ENCODE measurements around the gene TTYH1. TPM values are rescaled to one million over a fixed set of nuclear protein-coding genes. Genes with fewer than 3 reads are reported as not detected.
A peak's percentile ranks its signal among the peaks of the same experiment; 100 is the strongest.

Gene TTYH1
- total RNA-seq, 2 experiments from 2014 or later, result 1.1 to 1.9 TPM

- ATAC-seq (ENCODE audit: low read depth), result peak; percentile 62
- Mint-ChIP-seq H3K27me3 (peaks cover 17% of the 10 kb centered on the region), H3K9me3 (no peaks in the 10 kb centered on the region), H3K4me3 (peak overlapping the region; percentile 32), H3K36me3 (peaks cover 3% of the 10 kb centered on the region), H3K27ac (no peak overlapping the region), H3K4me1 (peaks cover 14% of the 10 kb centered on the region)
- POLR2A ChIA-PET, result interaction anchor here (1.0 to 2.4 kb wide), 3 partner anchors 8 to 18 kb away, joined by 3 to 9 read pairs (median 3); partner anchors contain the start of gene LENG8
- DNase-seq, result peak; percentile 64
Observed at GRCh38 chr19:54430306-54431254, 15.3 kb downstream of the TTYH1 start.

- Mint-ChIP-seq H3K4me1 (peaks cover 15% of the 10 kb centered on the region), H3K27ac (no peak overlapping the region), H3K9me3 (no peaks in the 10 kb centered on the region), H3K27me3 (peaks cover 12% of the 10 kb centered on the region), H3K36me3 (peaks cover 3% of the 10 kb centered on the region), H3K4me3 (peak overlapping the region; percentile 3)
- ATAC-seq (ENCODE audit: low read depth) (no peak), DNase-seq (no peak)
- POLR2A ChIA-PET, result interaction anchor here (2.4 kb wide), 1 partner anchor 17 kb away, joined by 9 read pairs; the partner anchor contains the start of gene LENG8
Observed at GRCh38 chr19:54431255-54431838, 16.1 kb downstream of the TTYH1 start.

- Mint-ChIP-seq H3K27me3 (peaks cover 8% of the 10 kb centered on the region), H3K9me3 (no peaks in the 10 kb centered on the region), H3K27ac (no peak overlapping the region), H3K36me3 (peaks cover 3% of the 10 kb centered on the region), H3K4me3 (no peak overlapping the region), H3K4me1 (peaks cover 15% of the 10 kb centered on the region)
- POLR2A ChIA-PET, result no interaction called here
- DNase-seq, result no peak
- ATAC-seq (ENCODE audit: low read depth), result no peak
Observed at GRCh38 chr19:54432144-54432738, 17.0 kb downstream of the TTYH1 start.

DNA sequence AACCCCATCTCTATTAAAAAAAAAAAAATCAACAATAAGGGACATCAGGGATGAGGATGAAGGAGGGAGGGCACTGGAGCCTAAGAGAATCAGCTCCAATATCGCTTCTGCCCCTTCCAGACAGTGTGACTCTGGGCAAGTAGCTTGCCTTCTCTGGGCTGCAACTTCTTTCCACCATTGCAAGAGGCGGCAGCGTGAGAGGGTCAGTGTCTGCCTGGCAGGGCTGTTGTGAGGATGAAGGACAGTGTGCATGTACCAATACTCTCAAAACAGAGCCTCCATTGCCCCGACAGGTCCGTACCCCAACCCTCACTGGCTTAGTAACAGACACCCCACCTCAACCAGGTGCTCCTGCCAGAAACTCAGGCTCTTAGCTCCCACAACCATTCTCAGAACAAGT is 18.4 kb downstream of the TTYH1 start:
- H3K9me3 Mint-ChIP-seq, result no peaks in the 10 kb centered on the region
- no peak for DNase-seq
- peaks cover 6% of the 10 kb centered on the region for H3K36me3 Mint-ChIP-seq
- H3K27me3 Mint-ChIP-seq, result peaks cover 8% of the 10 kb centered on the region
- POLR2A ChIA-PET, result interaction anchor here (0.7 to 2.1 kb wide), 3 partner anchors 12 to 872 kb away, joined by 4 to 15 read pairs (median 4); partner anchors contain the start of gene LENG8
- H3K27ac Mint-ChIP-seq, result peak overlapping the region; percentile 45
- ATAC-seq (ENCODE audit: low read depth), result no peak
- peaks cover 15% of the 10 kb centered on the region for H3K4me1 Mint-ChIP-seq
- H3K4me3 Mint-ChIP-seq, result no peak overlapping the region

- Mint-ChIP-seq H3K4me3 (no peak overlapping the region), H3K4me1 (peaks cover 18% of the 10 kb centered on the region), H3K27ac (peak overlapping the region; percentile 86), H3K9me3 (no peaks in the 10 kb centered on the region), H3K27me3 (peaks cover 7% of the 10 kb centered on the region), H3K36me3 (peaks cover 6% of the 10 kb centered on the region)
- ATAC-seq (ENCODE audit: low read depth), result no peak
- POLR2A ChIA-PET, result interaction anchor here (0.9 to 2.1 kb wide), 3 partner anchors 13 to 18 kb away, joined by 3 to 15 read pairs (median 4); partner anchors contain the start of gene LENG8
- no peak for DNase-seq
Observed at GRCh38 chr19:54434112-54434872, 19.0 kb downstream of the TTYH1 start.

DNA sequence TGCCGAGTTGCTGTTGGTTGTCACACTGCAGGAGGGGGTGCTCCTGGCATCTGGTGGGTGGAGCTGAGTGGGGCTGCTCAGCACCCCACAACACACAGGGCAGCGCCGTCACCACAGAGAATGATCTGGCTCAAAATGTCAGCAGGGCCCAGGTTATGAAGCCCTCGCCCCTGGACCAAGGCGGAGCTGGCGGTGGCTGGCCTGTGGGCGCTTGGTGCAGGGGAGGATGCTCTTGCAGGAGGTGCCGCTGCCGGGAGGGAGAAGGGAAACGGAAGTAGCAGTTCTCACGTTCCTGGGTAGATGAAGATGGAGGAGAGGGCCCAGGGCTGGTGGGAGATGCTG is 19.6 kb downstream of the TTYH1 start:
- Mint-ChIP-seq H3K27me3 (peaks cover 4% of the 10 kb centered on the region), H3K4me3 (peak overlapping the region; percentile 25), H3K27ac (peak overlapping the region; percentile 86), H3K36me3 (peaks cover 6% of the 10 kb centered on the region), H3K4me1 (peaks cover 17% of the 10 kb centered on the region), H3K9me3 (no peaks in the 10 kb centered on the region)
- ATAC-seq (ENCODE audit: low read depth) (peak; percentile 40), DNase-seq (no peak)
- POLR2A ChIA-PET, result interaction anchor here (1.0 to 2.1 kb wide), 2 partner anchors 14 to 19 kb away, joined by 3 to 15 read pairs; partner anchors contain the start of gene LENG8

DNA sequence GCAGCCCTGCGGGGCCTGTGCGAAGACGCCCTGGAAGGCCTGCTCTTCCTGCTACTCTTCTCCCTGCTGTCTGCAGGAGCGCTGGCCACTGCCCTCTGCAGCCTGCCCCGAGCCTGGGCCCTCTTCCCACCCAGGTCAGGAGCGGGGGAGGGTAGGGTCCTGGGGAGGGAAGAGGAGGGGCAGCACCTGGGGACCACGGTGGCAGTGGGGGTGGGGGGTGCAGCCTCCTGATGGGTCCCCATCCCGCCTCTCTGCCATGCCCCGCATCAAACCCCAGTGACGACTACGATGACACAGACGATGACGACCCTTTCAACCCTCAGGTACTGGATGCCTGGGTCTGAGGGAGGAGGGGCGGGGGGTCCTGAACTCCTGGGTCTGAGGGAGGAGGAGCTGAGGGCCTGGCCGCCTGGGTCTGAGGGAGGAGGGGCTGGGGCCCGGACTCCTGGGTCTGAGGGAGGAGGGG is 20.3 kb downstream of the TTYH1 start:
- peaks cover 4% of the 10 kb centered on the region for H3K27me3 Mint-ChIP-seq
- no peak for ATAC-seq (ENCODE audit: low read depth)

GRCh38 chr19:54436031-54436523 is 20.8 kb downstream of the TTYH1 start:
- peaks cover 17% of the 10 kb centered on the region for H3K4me1 Mint-ChIP-seq
- no peak overlapping the region for H3K4me3 Mint-ChIP-seq
- no peak for ATAC-seq (ENCODE audit: low read depth)
- no peaks in the 10 kb centered on the region for H3K9me3 Mint-ChIP-seq
- POLR2A ChIA-PET, result no interaction called here
- H3K36me3 Mint-ChIP-seq, result peaks cover 6% of the 10 kb centered on the region
- DNase-seq, result no peak
- no peak overlapping the region for H3K27ac Mint-ChIP-seq
- peaks cover 4% of the 10 kb centered on the region for H3K27me3 Mint-ChIP-seq

More for the DNA sequence above, 20.3 kb downstream of the TTYH1 start:
- DNase-seq, result no peak
- peaks cover 6% of the 10 kb centered on the region for H3K36me3 Mint-ChIP-seq
- H3K27ac Mint-ChIP-seq, result no peak overlapping the region
- H3K4me1 Mint-ChIP-seq, result peaks cover 17% of the 10 kb centered on the region
- H3K4me3 Mint-ChIP-seq, result no peak overlapping the region
- H3K9me3 Mint-ChIP-seq, result no peaks in the 10 kb centered on the region
- POLR2A ChIA-PET, result interaction anchor here (1.0 kb wide), 1 partner anchor 20 kb away, joined by 3 read pairs; no protein-coding TSS in a partner anchor

GRCh38 chr19:54436628-54437252 is 21.5 kb downstream of the TTYH1 start:
- POLR2A ChIA-PET, result interaction anchor here (2.5 kb wide), 1 partner anchor 11 kb away, joined by 10 read pairs; the partner anchor contains the start of gene LENG8

GRCh38 chr19:54439174-54439851 is 24.0 kb downstream of the TTYH1 start:
- no peak overlapping the region for H3K4me3 Mint-ChIP-seq
- H3K36me3 Mint-ChIP-seq, result peaks cover 10% of the 10 kb centered on the region
- ATAC-seq (ENCODE audit: low read depth), result peak; percentile 56
- H3K4me1 Mint-ChIP-seq, result peaks cover 13% of the 10 kb centered on the region
- no peaks in the 10 kb centered on the region for H3K9me3 Mint-ChIP-seq
- H3K27me3 Mint-ChIP-seq, result no peaks in the 10 kb centered on the region
- no peak overlapping the region for H3K27ac Mint-ChIP-seq
- DNase-seq, result no peak
- POLR2A ChIA-PET, result interaction anchor here (0.9 to 2.5 kb wide), 4 partner anchors 9 to 47 kb away, joined by 3 to 10 read pairs (median 3); partner anchors contain the start of gene LENG8

More at GRCh38 chr19:54436628-54437252, 21.5 kb downstream of the TTYH1 start:
- no peak overlapping the region for H3K4me3 Mint-ChIP-seq
- no peak overlapping the region for H3K27ac Mint-ChIP-seq
- no peaks in the 10 kb centered on the region for H3K27me3 Mint-ChIP-seq
- ATAC-seq (ENCODE audit: low read depth) (no peak), DNase-seq (no peak)
- H3K4me1 Mint-ChIP-seq, result peaks cover 17% of the 10 kb centered on the region
- H3K9me3 Mint-ChIP-seq, result no peaks in the 10 kb centered on the region
- peaks cover 6% of the 10 kb centered on the region for H3K36me3 Mint-ChIP-seq

DNA sequence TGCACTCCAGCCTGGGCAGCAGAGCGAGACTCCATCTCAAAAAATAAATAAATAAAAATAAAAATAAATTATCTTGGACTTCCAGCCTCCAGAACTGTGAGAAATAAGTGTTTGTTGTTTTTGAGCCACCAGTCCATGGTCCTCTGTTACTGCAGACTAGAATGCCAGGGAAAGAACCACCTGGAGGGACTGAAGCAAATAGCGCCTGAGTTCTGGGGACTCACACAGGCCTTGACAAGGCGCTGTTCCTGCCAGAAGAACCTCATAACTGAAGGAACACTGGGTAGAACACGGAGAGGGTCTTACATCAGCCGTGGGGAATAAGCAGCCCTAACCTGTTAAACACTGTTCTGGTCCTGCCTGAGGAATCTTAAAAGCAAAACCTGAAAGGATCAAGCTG is 25.4 kb downstream of the TTYH1 start:
- peaks cover 5% of the 10 kb centered on the region for H3K4me1 Mint-ChIP-seq
- no peaks in the 10 kb centered on the region for H3K9me3 Mint-ChIP-seq
- H3K4me3 Mint-ChIP-seq, result no peak overlapping the region
- POLR2A ChIA-PET, result interaction anchor here (0.8 to 1.1 kb wide), 3 partner anchors 11 to 720 kb away, joined by 3 to 4 read pairs (median 3); no protein-coding TSS in a partner anchor
- H3K36me3 Mint-ChIP-seq, result peaks cover 18% of the 10 kb centered on the region
- no peaks in the 10 kb centered on the region for H3K27me3 Mint-ChIP-seq
- DNase-seq, result no peak
- ATAC-seq (ENCODE audit: low read depth), result no peak
- no peak overlapping the region for H3K27ac Mint-ChIP-seq

Data from activated naive CD8-positive, alpha-beta T cell treated with anti-CD3 and anti-CD28 coated beads, Interleukin-2, amount 10 ng/mL, durations not matched to agents 7 days and 5 days (primary cell).